Muscle of leg (tissue), 11 donors: ENCODE results near the gene ABHD17B. TPM values are rescaled to one million over a fixed set of nuclear protein-coding genes. Genes with fewer than 3 reads are reported as not detected.
"Not testable (repeated sequence)": the region's sequence is repeated elsewhere in the genome, so short reads cannot be mapped to it uniquely, and the experiment has no call there.

Experiments
- DNase-seq: peaks from one replicate; pipeline ENCODE4 v3.0.0; 2013
- H3K27ac ChIP-seq: one replicate; pipeline ENCODE4 v1.5.1; 2013; ENCODE audit warnings: mild to moderate bottlenecking, low read length, control low read depth
- H3K27me3 ChIP-seq: one replicate; pipeline ENCODE4 v1.6.1; 2013; ENCODE audit warnings: low read length; ENCODE audit not compliant: control insufficient read depth, insufficient read depth
- H3K36me3 ChIP-seq: one replicate; pipeline ENCODE4 v1.6.1; 2013; ENCODE audit warnings: low read length; ENCODE audit not compliant: control insufficient read depth, insufficient read depth
- H3K4me1 ChIP-seq: one replicate; pipeline ENCODE4 v1.6.1; 2013; ENCODE audit warnings: low read length; ENCODE audit not compliant: control insufficient read depth, insufficient read depth
- H3K4me3 ChIP-seq: one replicate; pipeline ENCODE4 v1.5.1; 2013; ENCODE audit warnings: low read length, control low read depth
- H3K9me3 ChIP-seq: replicated peaks from 2 replicates; pipeline ENCODE4 v1.6.1; 2013; ENCODE audit warnings: low read depth, low read length; ENCODE audit not compliant: control insufficient read depth
- WGBS: methylation state at CpG from one replicate; pipeline ENCODE4 v1.1.5; 2013; ENCODE audit warnings: missing lambda C conversion rate; ENCODE audit not compliant: insufficient coverage; 5-methylcytosine and 5-hydroxymethylcytosine counted together
- polyA plus RNA-seq, 8 donors: library from polyadenylated mRNA; unstranded; fragments of 120-200 nt; gene quantifications; one replicate each; pipeline versions ENCODE4 v1.2.1 to v1.2.3, GENCODE V29; 2013; ENCODE audit warnings: inconsistent platforms in 1 of 8, low replicate concordance in 1 of 8; ENCODE audit not compliant: insufficient read length in 8 of 8, insufficient read depth in 1 of 8
- total RNA-seq: library from RNA; stranded (reverse); fragments of 120-200 nt; gene quantifications from one replicate; pipeline ENCODE4 v1.2.4, GENCODE V29; 2013

ABHD17B gene
- total and polyA plus RNA-seq, 9 donors = 23.7 to 32.3 (median 26.4) TPM

DNA sequence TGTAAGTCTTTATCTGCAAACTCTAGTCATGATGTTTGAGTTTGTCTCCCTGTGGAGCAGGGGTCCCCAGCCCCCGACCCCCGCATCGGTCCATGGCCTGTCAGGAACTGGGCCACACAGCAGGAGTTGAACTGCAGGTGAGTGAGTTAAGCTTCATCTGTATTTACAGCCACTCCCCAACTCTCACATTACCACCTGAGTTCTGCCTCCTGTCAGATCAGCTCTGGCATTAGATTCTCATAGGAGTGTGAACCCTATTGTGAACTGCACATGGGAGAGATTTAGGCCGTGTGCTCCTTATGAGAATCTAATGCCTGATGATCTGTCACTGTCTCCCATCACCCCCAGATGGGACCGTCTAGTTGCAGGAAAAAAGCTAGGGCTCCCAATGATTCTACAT is 7.4 kb upstream of the ABHD17B start:
- Histone ChIP-seq H3K4me1 (no peaks in the 10 kb centered on the region), H3K4me3 (no peak overlapping the region), H3K36me3 (peaks cover 3% of the 10 kb centered on the region), H3K27ac (no peak overlapping the region), H3K9me3 (no peaks in the 10 kb centered on the region), H3K27me3 (no peaks in the 10 kb centered on the region)
- WGBS = no CpG with 5 or more reads among the region's 5 CpGs
- no peak for DNase-seq

DNA sequence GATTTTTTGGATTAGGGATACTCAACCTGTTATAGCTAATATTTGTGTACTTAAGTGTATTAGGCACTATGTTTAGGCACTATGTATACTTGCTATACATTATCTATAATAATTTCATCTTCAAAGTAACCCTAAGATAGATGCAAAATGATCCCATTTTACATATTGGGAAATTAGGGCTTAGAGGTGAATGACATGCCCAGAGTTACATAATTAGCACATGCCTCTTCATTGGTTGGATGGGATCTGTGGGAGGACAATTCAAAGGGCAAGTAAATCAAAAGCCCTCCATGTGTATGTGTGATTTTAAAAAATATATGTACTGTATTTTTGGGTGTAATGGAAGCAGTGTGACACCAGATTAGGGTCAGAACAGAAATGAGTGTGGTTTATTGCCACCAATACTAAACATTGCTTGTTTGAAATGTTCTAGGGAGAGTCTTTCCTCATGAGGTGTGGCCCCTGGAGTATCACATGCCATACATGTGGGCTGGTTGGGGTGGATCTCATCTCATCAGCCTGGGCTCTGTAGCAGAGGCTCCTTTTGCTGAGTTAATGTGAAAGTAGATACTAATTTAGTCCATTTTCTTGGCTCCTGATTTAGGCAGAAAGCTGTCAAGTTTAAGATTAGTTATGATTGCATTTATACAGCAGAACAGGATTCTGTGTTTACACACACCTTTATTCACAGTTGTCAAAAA is 6.0 kb upstream of the ABHD17B start:
- no peak for DNase-seq
- Histone ChIP-seq H3K27ac (no peak overlapping the region), H3K4me3 (no peak overlapping the region), H3K9me3 (no peaks in the 10 kb centered on the region), H3K36me3 (no peaks in the 10 kb centered on the region), H3K4me1 (peaks cover 6% of the 10 kb centered on the region), H3K27me3 (no peaks in the 10 kb centered on the region)

DNA sequence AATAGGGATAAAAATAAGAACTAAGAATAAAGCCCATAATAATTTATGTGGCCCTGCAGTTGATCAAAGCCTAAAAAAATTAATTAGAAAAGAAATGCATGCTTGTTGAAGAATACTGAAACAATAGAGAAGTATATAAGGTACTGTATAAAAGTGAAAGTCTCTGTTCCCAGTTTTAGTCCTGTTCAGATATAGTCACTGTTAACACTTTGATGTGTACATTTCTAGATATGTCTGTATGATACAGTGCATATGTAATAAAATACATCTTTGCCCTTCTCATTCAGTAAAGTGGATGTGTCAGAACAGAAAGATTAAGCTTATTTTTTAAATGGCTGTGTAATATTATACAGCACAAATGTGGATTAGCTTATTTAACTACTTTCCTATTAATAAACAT is 4.5 kb upstream of the ABHD17B start:
- H3K4me3 ChIP-seq = no peak overlapping the region
- H3K4me1 ChIP-seq = peaks cover 6% of the 10 kb centered on the region
- no peaks in the 10 kb centered on the region for H3K9me3 ChIP-seq
- no peak overlapping the region for H3K27ac ChIP-seq
- no peaks in the 10 kb centered on the region for H3K27me3 ChIP-seq
- H3K36me3 ChIP-seq = no peaks in the 10 kb centered on the region
- DNase-seq = no peak

DNA sequence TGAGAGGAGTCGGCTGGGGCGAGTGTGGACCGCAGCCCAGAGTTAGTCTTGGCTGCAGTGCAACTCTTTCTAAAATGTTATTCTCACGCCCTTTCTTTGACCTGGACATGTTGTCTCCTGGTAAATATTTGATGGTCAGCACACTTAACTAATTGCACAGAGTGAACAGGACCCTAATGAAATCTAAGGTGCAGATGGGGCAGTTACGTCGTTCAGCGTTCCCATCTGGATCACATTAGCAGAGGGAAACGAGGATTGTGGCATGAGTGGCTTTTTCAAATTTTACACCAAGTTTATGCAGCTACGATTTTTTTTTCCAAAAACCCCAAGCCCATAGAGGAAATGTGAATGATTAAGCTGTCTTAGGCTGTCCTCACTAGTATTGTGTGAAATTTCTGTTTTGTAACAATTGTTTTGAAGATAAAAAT is 929 bp upstream of the ABHD17B start:
- Histone ChIP-seq H3K9me3 (no peaks in the 10 kb centered on the region), H3K4me1 (peaks cover 6% of the 10 kb centered on the region), H3K27ac (peak overlapping the region; percentile 96), H3K36me3 (no peaks in the 10 kb centered on the region), H3K27me3 (no peaks in the 10 kb centered on the region), H3K4me3 (peak overlapping the region; percentile 80)
- 10% methylated on average over 2 of the region's 9 CpGs for WGBS
- peak; percentile 84 for DNase-seq

DNA sequence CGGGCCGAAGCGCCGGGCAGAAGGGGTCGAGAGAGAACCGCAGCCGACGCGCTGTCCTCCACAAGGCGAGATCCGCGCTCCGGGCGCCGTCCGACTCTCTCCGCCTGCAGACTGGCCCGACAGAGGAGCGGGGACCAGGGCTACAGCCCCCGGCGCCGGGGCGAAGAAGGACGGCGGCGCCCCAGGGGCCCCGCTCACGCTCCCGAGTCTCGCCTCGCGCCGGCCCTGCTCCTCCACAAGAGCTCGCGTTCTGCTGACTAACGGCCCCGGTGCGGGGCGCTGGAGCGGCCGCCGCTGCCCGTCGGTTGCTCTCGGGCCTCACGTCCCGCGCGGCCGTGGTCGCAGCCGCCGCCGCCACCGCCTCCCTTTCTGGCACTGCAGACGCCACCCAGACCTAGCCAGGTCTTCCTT is 338 bp downstream of the ABHD17B start:
- H3K36me3 ChIP-seq = no peaks in the 10 kb centered on the region
- H3K4me1 ChIP-seq = peaks cover 6% of the 10 kb centered on the region
- no peaks in the 10 kb centered on the region for H3K9me3 ChIP-seq
- H3K27me3 ChIP-seq = no peaks in the 10 kb centered on the region
- H3K27ac ChIP-seq = peak overlapping the region; percentile 98
- DNase-seq = no peak
- under 1% methylated on average over 51 of the region's 56 CpGs for WGBS
- peak overlapping the region; percentile 85 for H3K4me3 ChIP-seq

DNA sequence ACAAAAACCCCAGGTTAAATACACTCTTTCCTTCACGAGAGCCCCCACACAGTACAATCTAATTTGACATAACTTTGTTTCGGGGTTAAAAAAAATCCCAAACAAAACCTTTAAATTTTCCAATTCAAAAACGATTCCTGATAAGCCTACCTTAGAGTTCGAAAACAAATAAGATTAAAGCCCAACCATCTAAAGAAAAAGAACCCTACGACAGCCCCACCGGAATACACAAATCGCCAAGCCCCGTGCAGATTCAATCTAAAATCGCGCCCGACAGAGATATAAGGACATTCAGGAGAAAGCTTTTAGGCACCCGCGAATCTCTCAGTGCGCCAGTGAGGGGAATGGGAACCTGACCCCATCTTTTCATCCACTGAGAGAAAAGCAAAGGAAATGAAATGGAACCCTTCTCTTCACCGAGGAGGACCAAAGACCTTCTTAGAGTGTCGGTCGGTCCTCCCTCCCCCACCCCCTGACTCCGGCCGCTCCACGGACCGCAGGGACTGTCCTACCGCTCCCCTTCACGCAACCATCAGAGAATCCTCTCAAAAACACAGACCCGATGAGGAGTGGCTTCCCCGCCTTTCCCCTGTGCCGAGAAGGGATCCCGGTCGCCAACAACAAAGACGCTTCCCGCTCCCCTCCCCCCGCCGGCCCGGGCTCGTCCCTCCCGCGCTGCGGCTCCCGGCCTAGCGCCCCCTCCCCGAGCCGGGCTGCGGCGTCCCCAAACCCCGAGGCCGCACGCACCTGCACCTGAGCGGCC is 925 bp downstream of the ABHD17B start:
- Histone ChIP-seq H3K4me3 (peak overlapping the region; percentile 85), H3K4me1 (peaks cover 6% of the 10 kb centered on the region), H3K9me3 (no peaks in the 10 kb centered on the region), H3K36me3 (no peaks in the 10 kb centered on the region), H3K27ac (peak overlapping the region; percentile 98), H3K27me3 (no peaks in the 10 kb centered on the region)
- DNase-seq = peak; percentile 81
- 0% methylated on average over 31 of the region's 47 CpGs for WGBS

DNA sequence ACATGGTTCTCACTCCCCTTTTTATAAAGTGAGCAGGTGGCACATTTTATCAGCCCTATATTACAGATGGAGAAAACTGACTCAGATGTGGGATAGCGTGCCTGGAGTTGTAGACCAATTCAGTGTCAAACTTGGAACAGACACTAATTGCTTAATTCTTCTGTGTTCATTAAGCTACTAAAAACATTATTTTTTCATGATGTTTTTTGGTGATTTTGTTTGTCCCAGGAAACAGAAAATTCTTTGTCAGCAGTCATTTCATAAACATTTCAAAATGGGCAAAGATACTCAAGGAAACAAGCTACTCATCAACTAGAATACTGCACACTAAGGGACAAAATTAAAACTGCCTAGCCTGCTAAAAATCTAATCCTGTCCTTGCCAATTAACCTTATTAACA is 2.2 kb downstream of the ABHD17B start:
- H3K4me3 ChIP-seq = peak overlapping the region; percentile 85
- WGBS = no CpG with 5 or more reads among the region's 1 CpG
- H3K36me3 ChIP-seq = no peaks in the 10 kb centered on the region
- H3K27ac ChIP-seq = peak overlapping the region; percentile 43
- H3K9me3 ChIP-seq = no peaks in the 10 kb centered on the region
- peaks cover 6% of the 10 kb centered on the region for H3K4me1 ChIP-seq
- H3K27me3 ChIP-seq = no peaks in the 10 kb centered on the region
- DNase-seq = peak; percentile 6

DNA sequence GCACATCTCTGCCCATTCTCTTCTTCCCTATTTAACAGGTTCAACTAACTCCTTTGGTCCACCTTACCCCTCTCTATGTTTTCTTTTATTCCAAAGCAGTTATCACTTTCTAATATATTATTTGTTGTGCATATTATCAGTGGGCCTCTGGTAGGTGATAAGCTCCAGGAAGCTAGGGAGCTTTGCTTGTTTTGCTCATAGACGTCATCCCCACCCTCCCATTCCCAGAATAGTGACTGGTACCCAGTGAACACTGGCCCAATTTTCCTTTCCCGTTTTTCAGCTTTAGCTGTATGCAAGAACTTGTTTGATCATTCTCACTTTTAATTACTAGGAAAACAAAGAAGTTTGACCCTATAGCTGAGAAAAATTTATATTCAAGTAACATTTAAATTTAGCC is 6.9 kb downstream of the ABHD17B start:
- H3K27me3 ChIP-seq = no peaks in the 10 kb centered on the region
- no CpG with 5 or more reads among the region's 2 CpGs for WGBS
- no peaks in the 10 kb centered on the region for H3K4me1 ChIP-seq
- no peak for DNase-seq
- no peaks in the 10 kb centered on the region for H3K36me3 ChIP-seq
- H3K27ac ChIP-seq = no peak overlapping the region
- no peaks in the 10 kb centered on the region for H3K9me3 ChIP-seq
- no peak overlapping the region for H3K4me3 ChIP-seq

DNA sequence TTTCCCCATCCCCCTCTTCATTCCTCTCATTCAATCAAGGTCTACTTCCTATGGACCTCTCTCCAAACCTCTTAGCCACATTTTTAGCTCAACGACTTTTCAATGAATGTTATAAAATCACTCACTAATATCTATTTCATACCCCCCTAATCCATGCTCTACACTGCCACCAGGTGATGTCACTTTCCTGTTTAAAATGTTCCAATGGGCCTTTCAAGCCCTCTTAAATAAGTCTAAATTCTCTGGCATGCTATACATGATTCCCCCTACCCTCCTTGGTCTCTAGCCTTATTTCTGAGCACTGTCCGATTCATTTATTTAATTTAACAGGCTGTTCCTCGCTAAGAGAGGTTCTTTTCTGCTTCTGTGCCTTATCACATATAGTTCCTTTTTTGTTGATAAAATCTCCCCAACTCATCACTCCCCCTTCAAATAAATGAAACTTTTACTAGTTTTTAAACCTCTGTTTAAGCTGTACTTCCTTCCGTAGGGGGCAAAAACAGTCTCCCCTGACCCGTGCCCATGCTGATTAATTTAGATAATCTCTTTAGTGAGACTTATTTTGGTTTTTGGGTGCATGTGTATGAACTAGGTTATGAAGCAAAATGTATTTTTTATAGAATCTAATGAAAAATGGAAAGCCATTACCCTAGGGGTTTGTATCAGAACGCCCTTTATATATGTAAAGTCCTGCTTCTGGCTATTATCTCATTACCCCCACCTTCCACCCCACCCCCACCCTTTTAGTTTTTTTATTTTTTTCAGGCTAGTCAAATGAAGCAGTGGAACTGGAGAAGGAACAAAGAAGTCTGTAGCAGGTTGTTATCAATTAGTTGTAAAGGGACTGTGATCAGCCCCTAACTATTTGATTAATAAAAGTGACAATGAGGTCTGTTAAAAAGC is 9.0 kb downstream of the ABHD17B start:
- Histone ChIP-seq H3K4me1 (peaks cover 4% of the 10 kb centered on the region), H3K36me3 (no peaks in the 10 kb centered on the region), H3K27ac (no peak overlapping the region), H3K9me3 (no peaks in the 10 kb centered on the region), H3K27me3 (no peaks in the 10 kb centered on the region), H3K4me3 (no peak overlapping the region)
- 44% methylated on average over 1 of the region's 6 CpGs for WGBS
- DNase-seq = no peak

DNA sequence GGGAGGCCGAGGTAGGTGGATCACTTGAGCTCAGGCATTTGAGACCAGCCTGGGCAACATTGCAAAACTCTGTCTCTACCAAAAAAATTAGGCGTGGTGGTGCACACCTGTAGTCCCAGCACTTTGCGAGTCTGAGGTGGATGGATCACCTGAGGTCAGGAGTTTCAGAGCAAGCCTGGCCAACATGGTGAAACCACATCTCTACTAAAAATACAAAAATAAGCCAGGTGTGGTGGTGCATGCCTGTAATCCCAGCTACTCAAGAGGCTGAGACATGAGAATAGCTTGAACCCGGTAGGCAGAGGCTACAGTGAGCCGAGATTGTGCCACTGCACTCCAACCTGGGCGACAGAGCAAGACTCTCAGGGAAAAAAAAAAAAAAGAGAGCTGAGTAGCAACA is 12.2 kb downstream of the ABHD17B start:
- H3K27ac ChIP-seq, H3K36me3 ChIP-seq, H3K9me3 ChIP-seq, DNase-seq, H3K4me3 ChIP-seq, H3K27me3 ChIP-seq, H3K4me1 ChIP-seq: not testable (repeated sequence)
- 97% methylated on average over 5 of the region's 6 CpGs for WGBS
